Lower leg skin (tissue), 4 donors: ENCODE results near the gene ARHGAP5. TPM values are rescaled to one million over a fixed set of nuclear protein-coding genes. Genes with fewer than 3 reads are reported as not detected.

Experiments
- DNase-seq, 2 donors: peaks; one replicate each; pipeline ENCODE4 v3.0.0-alpha.2; 2019; ENCODE audit warnings: low spot score in 2 of 2
- H3K4me3 ChIP-seq: fragments of 200-600 bp; sonication (generic); 2 replicates; pipeline ENCODE4 v1.5.1; 2017; ENCODE audit warnings: mild to moderate bottlenecking, low read depth; ENCODE audit not compliant: poor library complexity, severe bottlenecking
- CTCF ChIP-seq, 3 donors: fragments of 450-650 bp; IDR thresholded peaks; one replicate each; pipeline ENCODE4 v1.5.1; 2016; ENCODE audit warnings: antibody characterized with exemption in 3 of 3, mild to moderate bottlenecking in 3 of 3, moderate library complexity in 2 of 3
- POLR2A ChIP-seq, 2 donors: fragments of 450-650 bp; IDR thresholded peaks; one replicate each; pipeline ENCODE4 v1.6.1; 2016 to 2017; ENCODE audit warnings: antibody characterized with exemption in 2 of 2, mild to moderate bottlenecking in 1 of 2, moderate library complexity in 1 of 2
- WGBS, 2 donors: methylation state at CpG; one replicate each; pipeline ENCODE4 v1.1.5; 2018; 5-methylcytosine and 5-hydroxymethylcytosine counted together
- intact Hi-C: fragments of 100-400 bp; cut with DNase I; formaldehyde crosslinking; loops from one replicate; pipeline ENCODE4 v1.15.0; 2023; ENCODE audit warnings: low total_unique reads
- total RNA-seq, 4 donors: library from RNA; depleted of rRNA; stranded (reverse); fragments of >200 nt; gene quantifications; one replicate each; pipeline ENCODE4 v1.1.0, GENCODE V29; 2016

ARHGAP5 gene
- 10 to 100 TPM; 86.4 to 97.5 (median 95.2) TPM for total RNA-seq

- 1% methylated on average over 52 to 64 of the region's 98 CpGs for WGBS, 2 donors
Measured at GRCh38 chr14:32077081-32078022, at the start of gene ARHGAP5. Gene ARHGAP5, plus strand, starts transcription at chr14:32077304. Its CDS starts 13,366 bp downstream, at chr14:32090670.

GRCh38 chr14:32028599-32028998 is 48.5 kb upstream of the ARHGAP5 start:
- H3K4me3 ChIP-seq = no peak overlapping the region
- TF ChIP-seq POLR2A (IDR thresholded peaks at IDR 0.05) = no peak
- TF ChIP-seq CTCF (IDR thresholded peaks at IDR 0.05) = no peak
- intact Hi-C loops = no loop called here
- 41 to 56% methylated on average over 2 of the region's 2 CpGs for whole genome bisulfite sequencing, 2 donors
- no peak for DNase-seq

More at GRCh38 chr14:32077081-32078022, at the start of gene ARHGAP5:
- peak in 1 of 2 donors; percentile 90 for DNase-seq
- intact Hi-C loops = no loop called here
- TF ChIP-seq POLR2A (IDR thresholded peaks at IDR 0.05) (no peak), CTCF (IDR thresholded peaks at IDR 0.05) (no peak)
- H3K4me3 ChIP-seq = peak within 1 kb of the TSS; percentile 77

- no peak for DNase-seq
- no peak overlapping the region for H3K4me3 ChIP-seq
- TF ChIP-seq POLR2A (IDR thresholded peaks at IDR 0.05) (no peak), CTCF (IDR thresholded peaks at IDR 0.05) (no peak)
- intact Hi-C loops = no loop called here
- WGBS, 2 donors = 82 to 88% methylated on average over 2 of the region's 2 CpGs
Measured at GRCh38 chr14:32033543-32033942, 43.6 kb upstream of the ARHGAP5 start.

GRCh38 chr14:32038876-32039275 is 38.2 kb upstream of the ARHGAP5 start:
- TF ChIP-seq POLR2A (IDR thresholded peaks at IDR 0.05) (no peak), CTCF (IDR thresholded peaks at IDR 0.05) (no peak)
- WGBS, 2 donors = 0 to 14% methylated on average over 1 of the region's 1 CpG

GRCh38 chr14:32039401-32040030 is 37.6 kb upstream of the ARHGAP5 start:
- no peak overlapping the region for H3K4me3 ChIP-seq
- intact Hi-C loops = no loop called here
- DNase-seq = no peak
- WGBS, 2 donors = 88% methylated on average over 7 of the region's 7 CpGs
- TF ChIP-seq POLR2A (IDR thresholded peaks at IDR 0.05) (no peak), CTCF (IDR thresholded peaks at IDR 0.05) (no peak)

More at GRCh38 chr14:32038876-32039275, 38.2 kb upstream of the ARHGAP5 start:
- no peak for DNase-seq
- intact Hi-C loops = no loop called here
- H3K4me3 ChIP-seq = no peak overlapping the region
